Measurements from ENCODE around the gene MACF1. TPM values are rescaled to one million over a fixed set of nuclear protein-coding genes. Genes with fewer than 3 reads are reported as not detected.
A peak's percentile ranks its signal among the peaks of the same experiment; 100 is the strongest.
"Not testable (repeated sequence)": the region's sequence is repeated elsewhere in the genome, so short reads cannot be mapped to it uniquely, and the experiment has no call there.

The MACF1 gene, protein sequence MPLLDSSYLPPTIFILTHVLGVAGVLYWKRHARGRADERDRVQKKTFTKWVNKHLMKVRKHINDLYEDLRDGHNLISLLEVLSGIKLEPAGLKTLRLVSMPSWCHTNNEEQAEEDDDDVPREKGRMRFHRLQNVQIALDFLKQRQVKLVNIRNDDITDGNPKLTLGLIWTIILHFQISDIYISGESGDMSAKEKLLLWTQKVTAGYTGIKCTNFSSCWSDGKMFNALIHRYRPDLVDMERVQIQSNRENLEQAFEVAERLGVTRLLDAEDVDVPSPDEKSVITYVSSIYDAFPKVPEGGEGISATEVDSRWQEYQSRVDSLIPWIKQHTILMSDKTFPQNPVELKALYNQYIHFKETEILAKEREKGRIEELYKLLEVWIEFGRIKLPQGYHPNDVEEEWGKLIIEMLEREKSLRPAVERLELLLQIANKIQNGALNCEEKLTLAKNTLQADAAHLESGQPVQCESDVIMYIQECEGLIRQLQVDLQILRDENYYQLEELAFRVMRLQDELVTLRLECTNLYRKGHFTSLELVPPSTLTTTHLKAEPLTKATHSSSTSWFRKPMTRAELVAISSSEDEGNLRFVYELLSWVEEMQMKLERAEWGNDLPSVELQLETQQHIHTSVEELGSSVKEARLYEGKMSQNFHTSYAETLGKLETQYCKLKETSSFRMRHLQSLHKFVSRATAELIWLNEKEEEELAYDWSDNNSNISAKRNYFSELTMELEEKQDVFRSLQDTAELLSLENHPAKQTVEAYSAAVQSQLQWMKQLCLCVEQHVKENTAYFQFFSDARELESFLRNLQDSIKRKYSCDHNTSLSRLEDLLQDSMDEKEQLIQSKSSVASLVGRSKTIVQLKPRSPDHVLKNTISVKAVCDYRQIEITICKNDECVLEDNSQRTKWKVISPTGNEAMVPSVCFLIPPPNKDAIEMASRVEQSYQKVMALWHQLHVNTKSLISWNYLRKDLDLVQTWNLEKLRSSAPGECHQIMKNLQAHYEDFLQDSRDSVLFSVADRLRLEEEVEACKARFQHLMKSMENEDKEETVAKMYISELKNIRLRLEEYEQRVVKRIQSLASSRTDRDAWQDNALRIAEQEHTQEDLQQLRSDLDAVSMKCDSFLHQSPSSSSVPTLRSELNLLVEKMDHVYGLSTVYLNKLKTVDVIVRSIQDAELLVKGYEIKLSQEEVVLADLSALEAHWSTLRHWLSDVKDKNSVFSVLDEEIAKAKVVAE (N-terminal part only)
- 284 and 368 TPM in 2 replicates for total RNA-seq (ENCODE audit: low replicate concordance)

DNA sequence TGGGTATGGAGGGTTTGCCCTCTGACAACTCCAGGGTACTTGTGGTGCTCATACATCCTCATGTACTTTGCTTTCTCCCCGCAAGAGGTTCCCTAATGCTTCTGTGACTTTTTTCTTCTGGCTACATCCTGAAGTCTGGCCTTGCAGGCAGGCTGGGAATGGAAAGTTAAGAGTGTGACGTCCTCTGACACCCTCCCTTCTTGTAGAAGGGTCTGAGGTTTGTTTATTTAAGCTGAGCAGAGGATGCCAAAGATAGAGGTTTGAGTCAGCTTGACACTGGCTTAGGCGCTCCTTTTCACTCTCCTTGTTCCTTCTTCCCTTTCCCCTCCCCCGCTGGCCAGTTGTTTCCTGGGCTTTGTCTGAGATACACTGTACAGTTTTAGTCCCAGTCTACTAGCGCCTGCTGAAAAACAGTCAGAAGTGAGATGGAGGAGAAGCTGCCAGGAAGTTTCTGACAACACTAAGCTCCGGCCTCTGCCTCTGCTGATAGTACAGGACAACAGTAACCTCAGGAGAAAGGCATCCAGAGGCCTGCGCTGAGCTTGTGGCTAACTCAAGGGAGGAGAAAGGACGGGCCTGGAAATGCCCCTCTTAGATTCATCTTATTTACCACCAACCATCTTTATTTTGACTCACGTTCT, at the start of gene MACF1:
Gene MACF1, plus strand, starts transcription at position 255 of the 641 bp plus-strand sequence. Its CDS starts 328 bp downstream, at position 583.
- TF ChIP-seq, protein P1, sequence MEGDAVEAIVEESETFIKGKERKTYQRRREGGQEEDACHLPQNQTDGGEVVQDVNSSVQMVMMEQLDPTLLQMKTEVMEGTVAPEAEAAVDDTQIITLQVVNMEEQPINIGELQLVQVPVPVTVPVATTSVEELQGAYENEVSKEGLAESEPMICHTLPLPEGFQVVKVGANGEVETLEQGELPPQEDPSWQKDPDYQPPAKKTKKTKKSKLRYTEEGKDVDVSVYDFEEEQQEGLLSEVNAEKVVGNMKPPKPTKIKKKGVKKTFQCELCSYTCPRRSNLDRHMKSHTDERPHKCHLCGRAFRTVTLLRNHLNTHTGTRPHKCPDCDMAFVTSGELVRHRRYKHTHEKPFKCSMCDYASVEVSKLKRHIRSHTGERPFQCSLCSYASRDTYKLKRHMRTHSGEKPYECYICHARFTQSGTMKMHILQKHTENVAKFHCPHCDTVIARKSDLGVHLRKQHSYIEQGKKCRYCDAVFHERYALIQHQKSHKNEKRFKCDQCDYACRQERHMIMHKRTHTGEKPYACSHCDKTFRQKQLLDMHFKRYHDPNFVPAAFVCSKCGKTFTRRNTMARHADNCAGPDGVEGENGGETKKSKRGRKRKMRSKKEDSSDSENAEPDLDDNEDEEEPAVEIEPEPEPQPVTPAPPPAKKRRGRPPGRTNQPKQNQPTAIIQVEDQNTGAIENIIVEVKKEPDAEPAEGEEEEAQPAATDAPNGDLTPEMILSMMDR (IDR thresholded peaks at IDR 0.05; ENCODE audit: insufficient read depth, low read length): peak; percentile 78
- peak; percentile 98 for DNase-seq (ENCODE audit: low read depth)
- H3K4me3 ChIP-seq (ENCODE audit: low read depth, low read length): peak within 1 kb of the TSS; percentile 82

DNA sequence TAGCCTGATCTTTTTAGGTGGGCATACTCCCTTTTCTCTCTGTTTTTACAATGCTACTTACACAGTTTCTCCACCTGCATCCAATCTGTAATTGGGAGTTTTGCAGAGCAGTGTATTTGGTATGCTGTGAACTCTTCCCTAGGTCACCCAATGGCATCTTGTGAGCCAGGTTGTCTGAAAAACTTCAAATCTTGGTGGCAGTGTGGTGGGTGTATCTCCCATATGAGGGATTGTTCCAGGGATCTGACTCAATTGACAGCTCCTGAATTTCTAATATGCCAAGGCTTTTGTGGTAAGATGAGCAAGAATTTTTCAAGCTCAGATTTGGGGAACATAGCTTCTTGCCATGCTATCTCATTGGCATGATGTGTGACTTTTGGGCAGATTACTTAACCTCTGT, 47.2 kb upstream of the MACF1 start:
- TF ChIP-seq, protein P1 (IDR thresholded peaks at IDR 0.05; ENCODE audit: insufficient read depth, low read length): no peak

DNA sequence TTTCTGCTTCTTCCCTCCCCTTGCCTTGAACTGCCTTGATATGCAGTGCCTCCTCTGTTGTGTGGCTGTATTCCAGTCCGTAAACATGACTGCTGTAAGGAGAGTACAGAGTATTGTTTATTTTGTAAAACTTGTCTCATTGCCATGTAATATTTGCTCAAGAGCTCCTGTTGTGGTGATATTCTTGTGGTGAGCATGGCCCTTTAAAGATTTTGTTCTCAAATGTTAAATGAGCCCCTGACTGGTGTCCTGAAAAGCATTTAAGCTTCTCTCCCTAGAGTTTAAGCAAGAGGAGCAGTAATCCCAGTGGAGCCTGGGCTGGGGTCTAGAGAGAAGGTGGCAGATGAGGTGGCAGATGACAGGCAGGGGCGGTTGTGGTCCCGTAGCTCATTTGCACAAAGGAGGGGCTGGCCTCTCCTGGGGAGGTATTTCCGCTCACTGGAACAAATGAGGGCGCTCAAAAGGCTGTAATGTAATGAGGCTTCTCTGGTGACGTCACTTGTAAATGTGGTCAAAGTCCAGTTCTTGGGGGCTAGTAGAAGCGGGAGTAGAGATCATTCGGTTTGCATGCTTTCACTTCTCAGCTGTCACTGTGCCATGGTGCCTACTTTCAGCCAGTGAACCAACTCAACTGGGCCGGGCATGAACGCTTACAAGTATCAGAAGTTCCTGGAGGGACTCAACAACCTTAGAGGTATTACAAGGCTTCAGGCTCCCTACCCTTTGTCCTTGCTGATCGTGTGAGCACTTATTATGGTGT, 46.0 kb upstream of the MACF1 start:
- no peak for DNase-seq (ENCODE audit: low read depth)
- TF ChIP-seq, protein P1 (IDR thresholded peaks at IDR 0.05; ENCODE audit: insufficient read depth, low read length): no peak
- H3K4me3 ChIP-seq (ENCODE audit: low read depth, low read length): no peak overlapping the region

More for the DNA sequence above, 47.2 kb upstream of the MACF1 start:
- H3K4me3 ChIP-seq (ENCODE audit: low read depth, low read length): no peak overlapping the region
- no peak for DNase-seq (ENCODE audit: low read depth)

DNA sequence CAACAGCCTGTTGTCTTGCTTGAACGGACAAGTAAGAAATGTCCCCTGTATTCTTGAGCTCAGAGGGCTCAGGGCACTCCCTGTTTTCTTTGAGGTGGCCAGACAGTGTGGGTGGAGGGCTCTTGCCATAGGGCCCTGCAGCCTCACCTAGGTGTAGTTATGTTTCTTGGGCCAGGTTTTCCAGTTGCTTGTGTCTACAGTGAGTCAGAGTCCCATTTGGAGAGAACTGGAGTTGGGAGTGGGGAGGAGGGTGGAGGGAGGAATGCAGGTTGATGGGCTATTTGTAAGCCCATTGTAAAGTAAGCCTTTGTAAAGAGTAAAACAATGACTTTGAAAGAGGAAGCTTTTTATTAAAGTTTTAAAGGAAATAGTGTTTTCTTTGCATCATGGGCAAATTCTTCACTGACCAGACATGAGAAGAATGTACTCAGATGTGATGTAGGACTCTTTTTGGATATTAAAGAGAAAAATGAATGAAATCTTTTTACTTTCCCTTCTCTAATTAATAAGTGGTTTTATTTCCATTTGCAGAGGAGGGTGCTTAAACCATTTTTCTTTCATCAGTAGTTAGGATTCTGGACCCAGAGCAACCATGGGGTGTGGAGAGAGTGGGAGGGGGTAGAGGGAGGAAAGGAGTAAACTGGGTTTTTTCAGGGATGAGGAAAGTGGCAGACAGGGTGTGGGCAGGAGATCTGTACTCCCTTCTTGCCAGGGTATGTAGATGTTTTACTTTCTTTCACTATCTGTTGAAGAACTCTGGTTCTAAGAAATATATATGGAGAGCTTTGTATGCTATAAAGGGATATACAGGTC, 45.1 kb upstream of the MACF1 start:
- TF ChIP-seq, protein P1 (IDR thresholded peaks at IDR 0.05; ENCODE audit: insufficient read depth, low read length): no peak
- DNase-seq (ENCODE audit: low read depth): peak; percentile 77
- H3K4me3 ChIP-seq (ENCODE audit: low read depth, low read length): no peak overlapping the region

DNA sequence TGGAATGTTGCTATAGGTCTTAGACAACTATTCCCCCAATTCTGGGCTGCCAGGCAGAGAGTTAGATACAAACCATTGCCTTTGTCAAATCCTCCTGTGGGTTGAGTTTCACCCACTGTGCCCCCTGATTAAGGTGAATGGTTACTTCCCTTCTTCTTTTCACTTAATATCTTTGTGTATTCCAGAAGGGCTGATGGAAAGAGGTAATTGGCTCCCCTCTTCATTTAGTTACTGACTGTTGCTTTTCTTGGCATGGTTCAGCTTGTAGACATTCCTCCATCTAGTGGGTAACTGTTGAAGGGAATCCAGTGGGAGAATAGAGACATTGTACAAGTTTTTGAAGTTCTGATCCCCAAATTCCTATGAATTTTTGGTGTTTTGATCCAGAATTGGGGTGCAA, 43.8 kb upstream of the MACF1 start:
- DNase-seq (ENCODE audit: low read depth): peak; percentile 37
- H3K4me3 ChIP-seq (ENCODE audit: low read depth, low read length): no peak overlapping the region
- TF ChIP-seq, protein P1 (IDR thresholded peaks at IDR 0.05; ENCODE audit: insufficient read depth, low read length): peak; percentile 40

DNA sequence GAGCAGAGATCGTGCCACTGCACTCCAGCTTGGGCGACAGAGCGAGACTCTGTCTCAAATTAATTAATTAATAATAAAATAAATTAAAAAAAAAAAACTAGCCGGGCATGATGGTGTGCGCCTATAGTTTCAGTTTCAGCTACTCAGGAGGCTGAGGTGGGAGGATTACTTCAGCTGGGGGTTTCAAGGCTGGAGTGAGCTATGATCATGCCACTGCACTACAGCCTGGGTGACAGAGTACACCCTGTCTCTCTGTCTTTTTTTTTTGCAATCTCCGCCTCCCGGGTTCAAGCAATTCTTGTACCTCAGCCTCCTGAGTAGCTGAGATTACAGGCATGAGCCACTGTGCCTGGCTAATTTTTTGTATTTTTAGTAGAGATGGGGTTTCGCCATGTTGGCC, 42.7 kb upstream of the MACF1 start:
- H3K4me3 ChIP-seq (ENCODE audit: low read depth, low read length): not testable (repeated sequence)

More for the DNA sequence above, 42.7 kb upstream of the MACF1 start:
- not testable (repeated sequence) for DNase-seq (ENCODE audit: low read depth)

All from fibroblast of the aortic adventitia (primary cell).